HEK293T (cell line): ENCODE results near the gene MYO16.

Experiments
- BHLHE40 ChIP-seq: fragments of 450-650 bp; IDR thresholded peaks from 2 replicates; pipeline ENCODE4 v1.6.1; 2016; ENCODE audit warnings: mild to moderate bottlenecking, moderate library complexity, borderline replicate concordance
- FOXM1 ChIP-seq: fragments of 450-650 bp; IDR thresholded peaks from 2 replicates; pipeline ENCODE4 v1.6.1; 2017; ENCODE audit warnings: mild to moderate bottlenecking, borderline replicate concordance
- LEF1 ChIP-seq: fragments of 450-650 bp; IDR thresholded peaks from 2 replicates; pipeline ENCODE4 v1.6.1; 2017; ENCODE audit warnings: mild to moderate bottlenecking, borderline replicate concordance
- SP1 ChIP-seq: fragments of 450-650 bp; IDR thresholded peaks from 2 replicates; pipeline ENCODE4 v1.6.1; 2017

DNA sequence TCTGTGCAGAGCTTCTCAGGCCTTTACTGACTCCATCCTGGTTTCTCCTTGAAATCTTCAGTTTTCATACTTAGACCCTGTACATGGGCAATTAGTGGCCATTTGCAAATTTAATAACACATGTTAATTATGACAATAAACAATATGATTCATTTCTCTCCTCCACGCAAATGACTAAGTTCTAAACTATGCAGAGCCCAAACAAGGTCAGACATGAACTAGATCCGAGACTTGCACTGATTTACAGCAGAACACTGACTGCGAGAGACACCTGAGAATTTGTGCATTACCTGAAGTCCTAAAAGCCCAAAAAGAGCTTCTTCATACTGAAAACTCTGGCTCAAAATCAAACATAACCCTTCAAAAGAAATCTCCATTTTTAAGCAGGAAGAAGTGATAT, 521.8 kb downstream of the MYO16 start:
- TF ChIP-seq BHLHE40 (no peak), LEF1 (no peak), SP1 (no peak), FOXM1 (no peak)
